GM23248 (cell line): ENCODE measurements around the gene RNF149. TPM values are rescaled to one million over a fixed set of nuclear protein-coding genes. Genes with fewer than 3 reads are reported as not detected.

Experiments used
- DNase-seq: peaks from one replicate; pipeline ENCODE4 v3.0.0-alpha.2; 2015
- H2AFZ ChIP-seq: fragments of 200-600 bp; sonication (generic); 2 replicates; pipeline ENCODE4 v1.6.1; 2016; ENCODE audit warnings: antibody characterized with exemption
- H3F3A ChIP-seq: fragments of 200-600 bp; sonication (generic); 2 replicates; pipeline ENCODE4 v1.6.1; 2016; ENCODE audit warnings: mild to moderate bottlenecking, antibody characterized with exemption, mixed run types; ENCODE audit not compliant: insufficient read depth
- H3K27ac ChIP-seq: fragments of 200-600 bp; sonication (generic); 2 replicates; pipeline ENCODE4 v1.5.1; 2016; ENCODE audit warnings: mild to moderate bottlenecking
- H3K27me3 ChIP-seq: fragments of 200-600 bp; sonication (generic); replicated peaks from 2 replicates; pipeline ENCODE4 v1.6.1; 2016; ENCODE audit warnings: mild to moderate bottlenecking; ENCODE audit not compliant: insufficient read depth
- H3K36me3 ChIP-seq: fragments of 200-600 bp; sonication (generic); 2 replicates; pipeline ENCODE4 v1.6.1; 2016; ENCODE audit warnings: low read depth, mild to moderate bottlenecking
- H3K4me1 ChIP-seq: fragments of 200-600 bp; sonication (generic); 2 replicates; pipeline ENCODE4 v1.6.1; 2016; ENCODE audit warnings: mild to moderate bottlenecking; ENCODE audit not compliant: insufficient read depth
- H3K4me2 ChIP-seq: fragments of 200-600 bp; sonication (generic); one replicate; pipeline ENCODE4 v1.6.1; 2016; ENCODE audit warnings: mild to moderate bottlenecking; ENCODE audit not compliant: unreplicated experiment
- H3K4me3 ChIP-seq: fragments of 200-600 bp; sonication (generic); 2 replicates; pipeline ENCODE4 v1.5.1; 2016; ENCODE audit warnings: mild to moderate bottlenecking
- H3K79me2 ChIP-seq: fragments of 200-600 bp; sonication (generic); 2 replicates; pipeline ENCODE4 v1.6.1; 2016; ENCODE audit warnings: mild to moderate bottlenecking; ENCODE audit not compliant: insufficient read depth
- H3K9ac ChIP-seq: fragments of 200-600 bp; sonication (generic); 2 replicates; pipeline ENCODE4 v1.6.1; 2016; ENCODE audit warnings: mild to moderate bottlenecking
- H3K9me2 ChIP-seq: fragments of 200-600 bp; sonication (generic); 2 replicates; pipeline ENCODE4 v1.6.1; 2016; ENCODE audit warnings: mixed run types, mild to moderate bottlenecking, moderate library complexity; ENCODE audit not compliant: insufficient read depth
- H3K9me3 ChIP-seq: fragments of 200-600 bp; sonication (generic); one replicate; pipeline ENCODE4 v1.6.1; 2017; ENCODE audit warnings: low read depth
- H4K20me1 ChIP-seq: fragments of 200-600 bp; sonication (generic); 2 replicates; pipeline ENCODE4 v1.6.0; 2016; ENCODE audit not compliant: insufficient read depth
- EZH2 ChIP-seq: fragments of 200-600 bp; sonication (generic); IDR thresholded peaks from 2 replicates; pipeline ENCODE4 v1.6.1; 2018; ENCODE audit warnings: antibody characterized with exemption, mild to moderate bottlenecking; ENCODE audit not compliant: insufficient read depth, poor library complexity, severe bottlenecking
- EZH2phosphoT487 ChIP-seq: fragments of 200-600 bp; sonication (generic); IDR thresholded peaks from 2 replicates; pipeline ENCODE4 v1.6.1; 2018; ENCODE audit warnings: antibody characterized with exemption, moderate library complexity, mild to moderate bottlenecking, low read depth; ENCODE audit not compliant: insufficient read depth
- WGBS, 2 experiments: methylation state at CpG; one replicate each; pipeline ENCODE4 v1.1.6; 2015 to 2017; ENCODE audit warnings: low lambda C conversion rate in 2 of 2, low coverage in 1 of 2; ENCODE audit errors: missing lambda C conversion rate in 2 of 2; 5-methylcytosine and 5-hydroxymethylcytosine counted together
- in situ Hi-C: fragments of 300-500 bp; cut with MboI; formaldehyde crosslinking; loops from 2 replicates; pipeline ENCODE4 v1.15.0; 2020
- polyA plus RNA-seq: library from polyadenylated mRNA; unstranded; fragments of >200 nt; fragmentation: Nextera tagmentation; extraction: Ambion mirVana; gene quantifications from 2 replicates; pipeline ENCODE4 v1.2.1, GENCODE V29; 2016
- total RNA-seq: library from RNA; depleted of rRNA; stranded (reverse); fragments of >200 nt; shearing (Covaris generic); gene quantifications from 2 replicates; pipeline ENCODE4 v1.2.3, GENCODE V29; 2014

Gene RNF149
- total and polyA plus RNA-seq, 2 experiments from 2014 or later = 51.9 to 58.1 TPM

GRCh38 chr2:101294861-101295260 lies 13.6 kb downstream of the RNF149 start:
- peaks cover 27% of the 10 kb centered on the region for H3K4me1 ChIP-seq
- no peak overlapping the region for H3K4me3 ChIP-seq
- H3K27me3 ChIP-seq = no peaks in the 10 kb centered on the region
- TF ChIP-seq EZH2 (no peak), EZH2phosphoT487 (no peak)
- H4K20me1 ChIP-seq = peaks cover 14% of the 10 kb centered on the region; the same call in 1 of the 2 replicates
- H3F3A ChIP-seq = peaks cover 25% of the 10 kb centered on the region
- 94% methylated on average over 6 of the region's 6 CpGs for WGBS, 2 experiments
- H3K36me3 ChIP-seq = peaks cover 32% of the 10 kb centered on the region
- no peak overlapping the region for H3K9ac ChIP-seq
- no peaks in the 10 kb centered on the region for H3K9me3 ChIP-seq
- no peak overlapping the region for H3K4me2 ChIP-seq
- no peaks in the 10 kb centered on the region for H3K9me2 ChIP-seq
- H3K79me2 ChIP-seq = peaks cover 98% of the 10 kb centered on the region
- H2AFZ ChIP-seq = no peak overlapping the region
- in situ Hi-C loops = no loop called here
- no peak for DNase-seq
- no peak overlapping the region for H3K27ac ChIP-seq

GRCh38 chr2:101293544-101293943 lies 15.0 kb downstream of the RNF149 start:
- WGBS, 2 experiments = 95 to 98% methylated on average over 2 of the region's 2 CpGs
- Histone ChIP-seq H3K27me3 (no peaks in the 10 kb centered on the region), H3K27ac (no peak overlapping the region), H4K20me1 (peaks cover 14% of the 10 kb centered on the region; the same call in 1 of the 2 replicates), H3K9ac (no peak overlapping the region), H3K9me3 (no peaks in the 10 kb centered on the region), H3K4me2 (no peak overlapping the region), H3K79me2 (peaks cover 96% of the 10 kb centered on the region), H2AFZ (no peak overlapping the region), H3K4me3 (no peak overlapping the region), H3K36me3 (peaks cover 36% of the 10 kb centered on the region), H3F3A (peaks cover 25% of the 10 kb centered on the region), H3K4me1 (peaks cover 25% of the 10 kb centered on the region), H3K9me2 (no peaks in the 10 kb centered on the region)
- TF ChIP-seq EZH2 = no peak
- TF ChIP-seq EZH2phosphoT487 = no peak
- no peak for DNase-seq
- in situ Hi-C loops = no loop called here

- Histone ChIP-seq H4K20me1 (peaks cover 14% of the 10 kb centered on the region; the same call in 1 of the 2 replicates), H3K4me1 (peaks cover 21% of the 10 kb centered on the region), H3K79me2 (peaks cover 96% of the 10 kb centered on the region), H3K4me2 (no peak overlapping the region), H3K4me3 (no peak overlapping the region), H2AFZ (no peak overlapping the region), H3K27me3 (no peaks in the 10 kb centered on the region), H3K9me2 (no peaks in the 10 kb centered on the region), H3F3A (peaks cover 25% of the 10 kb centered on the region), H3K36me3 (peaks cover 49% of the 10 kb centered on the region), H3K9me3 (no peaks in the 10 kb centered on the region), H3K9ac (no peak overlapping the region), H3K27ac (no peak overlapping the region)
- TF ChIP-seq EZH2phosphoT487 = no peak
- no peak for TF ChIP-seq EZH2
- in situ Hi-C loops = no loop called here
- 94 to 98% methylated on average over 3 of the region's 3 CpGs for WGBS, 2 experiments
- no peak for DNase-seq
These were observed 16.5 kb downstream of the RNF149 start for GRCh38 chr2:101291973-101292372.

DNA sequence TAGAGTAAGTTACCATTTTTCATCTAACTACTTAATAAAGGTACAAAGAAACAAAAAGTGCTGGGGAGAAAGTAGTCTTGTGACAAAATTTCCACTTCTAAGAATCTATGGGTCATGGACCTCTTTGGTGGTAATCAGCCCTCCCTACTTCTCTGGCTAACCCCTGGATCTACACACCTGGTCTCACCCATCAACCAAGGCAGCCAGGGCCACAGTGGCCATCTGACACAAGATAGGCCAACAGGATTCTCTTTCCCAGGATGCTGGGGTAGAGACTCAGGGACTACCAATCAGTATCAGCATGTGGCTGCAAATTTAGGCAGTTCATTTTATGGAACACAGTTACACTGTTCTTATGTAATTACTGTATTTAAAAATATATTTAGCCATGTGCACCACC lies 17.8 kb downstream of the RNF149 start:
- no peak for DNase-seq
- Histone ChIP-seq H3K27ac (no peak overlapping the region), H3K9me3 (no peaks in the 10 kb centered on the region), H3K4me1 (peaks cover 8% of the 10 kb centered on the region), H3K4me3 (no peak overlapping the region), H3K27me3 (no peaks in the 10 kb centered on the region), H3K79me2 (peaks cover 94% of the 10 kb centered on the region), H3K4me2 (no peak overlapping the region), H3K9me2 (no peaks in the 10 kb centered on the region), H3F3A (peaks cover 13% of the 10 kb centered on the region), H4K20me1 (peaks cover 10% of the 10 kb centered on the region; the same call in 1 of the 2 replicates), H3K9ac (no peak overlapping the region), H2AFZ (no peak overlapping the region), H3K36me3 (peaks cover 61% of the 10 kb centered on the region)
- in situ Hi-C loops = no loop called here
- TF ChIP-seq EZH2phosphoT487 (no peak), EZH2 (no peak)

DNA sequence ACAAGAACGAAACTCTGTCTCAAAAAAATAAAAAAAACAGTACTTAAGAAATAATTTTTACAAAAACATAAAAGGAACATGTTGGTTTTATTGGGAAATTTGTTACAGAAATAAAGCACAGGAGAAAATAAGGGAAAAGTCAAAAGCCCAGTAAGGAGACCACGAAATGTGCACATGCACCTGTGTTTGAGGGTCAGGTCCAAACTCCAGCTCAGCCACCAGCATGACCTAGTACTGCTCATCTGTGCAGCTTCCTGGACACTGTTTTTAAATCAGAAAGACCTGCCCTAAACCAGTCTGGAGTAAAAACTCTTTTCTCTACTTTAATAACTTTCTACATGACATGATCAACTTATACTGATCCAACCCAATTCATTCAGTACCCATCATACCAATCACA lies 21.2 kb downstream of the RNF149 start:
- Histone ChIP-seq H3K9ac (no peak overlapping the region), H3K27me3 (no peaks in the 10 kb centered on the region), H3K9me2 (no peaks in the 10 kb centered on the region), H3K4me3 (no peak overlapping the region), H3F3A (no peaks in the 10 kb centered on the region), H3K36me3 (peaks cover 48% of the 10 kb centered on the region), H3K4me1 (no peaks in the 10 kb centered on the region), H4K20me1 (no peaks in the 10 kb centered on the region), H3K9me3 (no peaks in the 10 kb centered on the region), H2AFZ (no peak overlapping the region), H3K4me2 (no peak overlapping the region), H3K27ac (no peak overlapping the region), H3K79me2 (peaks cover 78% of the 10 kb centered on the region)
- no peak for DNase-seq
- no peak for TF ChIP-seq EZH2
- no peak for TF ChIP-seq EZH2phosphoT487
- in situ Hi-C loops = no loop called here
- 85 to 96% methylated on average over 2 of the region's 2 CpGs for WGBS, 2 experiments
